Endothelial cell of umbilical vein (primary cell): ENCODE measurements around the gene OR2B6. TPM values are rescaled to one million over a fixed set of nuclear protein-coding genes. Genes with fewer than 3 reads are reported as not detected.

Experiments used
- BruUV-seq: library from RNA; stranded (reverse); fragments of 400-500 nt; replicated peaks from 2 replicates; lab custom pipeline; 2021; lab: Mats Ljungman, UMichigan
- CTCF ChIA-PET: fragments of 300-600, 350-600 bp; sonication (Branson Sonifier 250); formaldehyde crosslinking; loops from one replicate; lab custom pipeline; 2021; ENCODE audit warnings: antibody characterized with exemption, inconsistent platforms; lab: Charles Lee
- POLR2A ChIA-PET: fragments of 300-600, 350-600 bp; sonication (Branson Sonifier 250); formaldehyde crosslinking; loops from one replicate; lab custom pipeline; 2021; ENCODE audit warnings: antibody characterized with exemption, inconsistent platforms; lab: Charles Lee
- DNase-seq: peaks from one replicate; pipeline ENCODE4 v3.0.0-alpha.2; 2011; ENCODE audit warnings: low read depth, low spot score
- FAIRE-seq: peaks from 2 replicates; lab custom pipeline; 2011; peaks lifted over from hg19 to GRCh38; lab: Jason Lieb, UNC
- H2AFZ ChIP-seq: 2 replicates; pipeline ENCODE4 v1.6.0; 2012; ENCODE audit warnings: low read depth, low read length, control low read depth, inconsistent platforms
- H3K27ac ChIP-seq: 2 replicates; pipeline ENCODE4 v1.5.1; 2011; ENCODE audit warnings: low read depth, mild to moderate bottlenecking, control low read depth, low read length, moderate library complexity; ENCODE audit not compliant: insufficient read depth
- H3K27me3 ChIP-seq, 2 experiments: 2 replicates each; pipeline versions ENCODE4 v1.6.0 to v1.6.1; 2011; ENCODE audit warnings: low read length in 2 of 2, mixed read lengths in 1 of 2; ENCODE audit not compliant: control insufficient read depth in 2 of 2, insufficient read depth in 2 of 2
- H3K36me3 ChIP-seq, 2 experiments: 2 replicates in 1 of 2; 3 replicates in 1 of 2; pipeline ENCODE4 v1.5.1; 2011; ENCODE audit warnings: low read length in 2 of 2, mild to moderate bottlenecking in 1 of 2, moderate library complexity in 1 of 2; ENCODE audit not compliant: control insufficient read depth in 2 of 2, insufficient read depth in 2 of 2; ENCODE audit errors: extremely low read depth in 1 of 2
- H3K4me1 ChIP-seq: 3 replicates; pipeline ENCODE4 v1.5.1; 2011; ENCODE audit warnings: mild to moderate bottlenecking, low read length; ENCODE audit not compliant: control insufficient read depth, insufficient read depth; ENCODE audit errors: extremely low read depth
- H3K4me2 ChIP-seq: 2 replicates; pipeline ENCODE4 v1.6.1; 2011; ENCODE audit warnings: low read length, control low read depth, mixed read lengths; ENCODE audit not compliant: insufficient read depth
- H3K4me3 ChIP-seq, 3 experiments: fragments of 200-600 bp in 1 of 3; sonication (generic), shearing (Covaris generic) in 1 of 3; replicated peaks in 1 of 3; 2 replicates each; pipeline ENCODE4 v1.5.1; 2011 to 2016; ENCODE audit warnings: control low read depth in 3 of 3, low read length in 3 of 3, mild to moderate bottlenecking in 2 of 3, inconsistent platforms in 1 of 3, low read depth in 1 of 3, moderate library complexity in 1 of 3; ENCODE audit not compliant: insufficient read depth in 1 of 3
- H3K79me2 ChIP-seq: 2 replicates; pipeline ENCODE4 v1.6.0; 2012; ENCODE audit warnings: low read length, inconsistent platforms; ENCODE audit not compliant: control insufficient read depth, insufficient read depth
- H3K9ac ChIP-seq: replicated peaks from 2 replicates; pipeline ENCODE3; 2011; ENCODE audit warnings: low read length, control low read depth; ENCODE audit not compliant: insufficient read depth; ENCODE audit errors: extremely low read depth
- H3K9me1 ChIP-seq: replicated peaks from 3 replicates; pipeline ENCODE4 v1.6.0; 2011; ENCODE audit warnings: mild to moderate bottlenecking, low read length; ENCODE audit not compliant: control insufficient read depth, insufficient read depth; ENCODE audit errors: extremely low read depth
- H3K9me3 ChIP-seq: replicated peaks from 2 replicates; pipeline ENCODE4 v1.5.1; 2012; ENCODE audit warnings: low read length, inconsistent platforms; ENCODE audit not compliant: control insufficient read depth, insufficient read depth
- H4K20me1 ChIP-seq: replicated peaks from 2 replicates; pipeline ENCODE3; 2011; ENCODE audit warnings: mild to moderate bottlenecking, low read length; ENCODE audit not compliant: control insufficient read depth, insufficient read depth; ENCODE audit errors: extremely low read depth
- CTCF ChIP-seq, 2 donors: IDR thresholded peaks; 1 replicate in 1 of 2; 2 replicates in 1 of 2; pipeline ENCODE4 v1.5.1; 2011; ENCODE audit warnings: low read length in 2 of 2, mild to moderate bottlenecking in 2 of 2, moderate library complexity in 2 of 2, control low read depth in 1 of 2, inconsistent platforms in 1 of 2, low read depth in 1 of 2; ENCODE audit not compliant: insufficient read depth in 1 of 2; ENCODE audit errors: extremely low read depth in 1 of 2
- EZH2 ChIP-seq: IDR thresholded peaks from 2 replicates; pipeline ENCODE4 v1.6.1; 2012; ENCODE audit warnings: borderline replicate concordance, low read depth, mild to moderate bottlenecking, moderate library complexity, low read length, inconsistent platforms; ENCODE audit not compliant: severe bottlenecking
- FOS ChIP-seq: IDR thresholded peaks from 2 replicates; pipeline ENCODE4 v1.6.1; 2011; ENCODE audit warnings: mild to moderate bottlenecking, low read length, moderate library complexity, borderline replicate concordance; ENCODE audit not compliant: insufficient read depth
- GATA2 ChIP-seq: IDR thresholded peaks from 2 replicates; pipeline ENCODE4 v1.7.0; 2011; ENCODE audit warnings: low read depth, mild to moderate bottlenecking, moderate library complexity, mixed read lengths, low read length; ENCODE audit not compliant: insufficient read length, insufficient read depth
- JUN ChIP-seq: IDR thresholded peaks from 2 replicates; pipeline ENCODE4 v1.6.1; 2011; ENCODE audit warnings: borderline replicate concordance, low read depth; ENCODE audit not compliant: insufficient read length, insufficient read depth
- MAX ChIP-seq: IDR thresholded peaks from 2 replicates; pipeline ENCODE4 v1.6.1; 2011; ENCODE audit not compliant: insufficient read depth, insufficient read length
- MYC ChIP-seq: IDR thresholded peaks from one replicate; pipeline ENCODE4 v1.6.1; 2011; ENCODE audit warnings: mild to moderate bottlenecking, low read depth, low read length
- POLR2A ChIP-seq: IDR thresholded peaks from 2 replicates; pipeline ENCODE4 v1.6.1; 2012; ENCODE audit warnings: low read depth, mild to moderate bottlenecking, control low read depth, low read length
- POLR2AphosphoS5 ChIP-seq: IDR thresholded peaks from 2 replicates; pipeline ENCODE4 v1.6.1; 2012; ENCODE audit warnings: low read depth, mild to moderate bottlenecking, control low read depth, low read length, moderate library complexity; ENCODE audit not compliant: insufficient read depth
- dilution Hi-C: fragments of 300-500 bp; cut with MboI; formaldehyde crosslinking; loops from one replicate; pipeline ENCODE4 v1.15.0; 2019; ENCODE audit warnings: low sequenced_read_pairs; ENCODE audit not compliant: extremely low pct_ligation_motif_present
- intact Hi-C: fragments of 100-400 bp; cut with micrococcal nuclease; formaldehyde crosslinking; loops from one replicate; pipeline ENCODE4 v1.10.0; 2022
- polyA plus RNA-seq, 4 experiments: library from polyadenylated mRNA; depleted of rRNA in 3 of 4; stranded (reverse) in 3 of 4; unstranded in 1 of 4; fragments of >200 nt; gene quantifications; 2 replicates each; pipeline versions ENCODE4 v1.2.1 to v1.2.3, GENCODE V29; 2011 to 2012; ENCODE audit warnings: missing spikeins in 1 of 4
- total RNA-seq: library from RNA; stranded (reverse); gene quantifications from 2 replicates; pipeline ENCODE4 v1.2.3, GENCODE V29; 2021

OR2B6 gene
- total and polyA plus RNA-seq, 2 donors (not counting 3 experiments of a cell fraction or from before 2014, with no cell fraction given), result not detected

- FAIRE-seq (no peak), DNase-seq (no peak)
- TF ChIP-seq FOS, result no peak
- TF ChIP-seq POLR2AphosphoS5, result no peak
- TF ChIP-seq POLR2A, result no peak
- TF ChIP-seq JUN, result no peak
- TF ChIP-seq MAX, result no peak
- no peak for TF ChIP-seq CTCF (IDR thresholded peaks at IDR 0.05; ENCODE audit: extremely low read depth in 1 of 2, insufficient read depth in 1 of 2, low read depth in 1 of 2, low read length in 2 of 2)
- no peak for TF ChIP-seq MYC
- TF ChIP-seq GATA2, result no peak
- no peak for TF ChIP-seq EZH2
- no peak overlapping the region for H3K4me3 ChIP-seq
- no peaks in the 10 kb centered on the region for H3K27me3 ChIP-seq
- H3K9me3 ChIP-seq, result no peaks in the 10 kb centered on the region
- H4K20me1 ChIP-seq, result no peaks in the 10 kb centered on the region
- POLR2A ChIA-PET, result no interaction called here
- H3K9ac ChIP-seq, result no peak overlapping the region
- no TSS peak for BruUV-seq
- H3K27ac ChIP-seq, result no peak overlapping the region
- CTCF ChIA-PET, result no interaction called here
- H3K4me1 ChIP-seq, result no peaks in the 10 kb centered on the region
- H3K9me1 ChIP-seq, result no peaks in the 10 kb centered on the region
- H3K36me3 ChIP-seq, result no peaks in the 10 kb centered on the region
- dilution Hi-C loops, result no loop called here
- H3K79me2 ChIP-seq, result no peaks in the 10 kb centered on the region
- H3K4me2 ChIP-seq, result no peak overlapping the region
- intact Hi-C loops, result no loop called here
- H2AFZ ChIP-seq, result no peak overlapping the region
Measured at GRCh38 chr6:28003059-28003458, 46.0 kb downstream of the OR2B6 start.
